ENCODE results near the gene IFI44.

The IFI44 gene

GRCh38 chr1:78658901-78659300 lies 9.3 kb downstream of the IFI44 start:
- Histone ChIP-seq H3K9me3 (ENCODE audit: insufficient read depth, low read length) (no peaks in the 10 kb centered on the region), H3K79me2 (ENCODE audit: low read length) (no peaks in the 10 kb centered on the region), H4K20me1 (ENCODE audit: insufficient read depth, low read length) (no peaks in the 10 kb centered on the region), H3K36me3 (replicated peaks; ENCODE audit: low read depth, low read length) (no peaks in the 10 kb centered on the region), H3K4me1 (ENCODE audit: low read length) (no peaks in the 10 kb centered on the region), H3K27me3 (ENCODE audit: low read depth, low read length) (no peaks in the 10 kb centered on the region), H3K9ac (ENCODE audit: low read length) (no peak overlapping the region), H3K4me2 (ENCODE audit: low read length) (no peak overlapping the region), H3K4me3 (ENCODE audit: low read length) (no peak overlapping the region), H3K27ac (ENCODE audit: low read length) (no peak overlapping the region), H2AFZ (ENCODE audit: low read depth, low read length) (no peak overlapping the region)
- TF ChIP-seq CTCF (IDR thresholded peaks at IDR 0.05; ENCODE audit: low read depth, low read length) (no peak), EZH2phosphoT487 (IDR thresholded peaks at IDR 0.05; ENCODE audit: low read depth) (no peak)

GRCh38 chr1:78663923-78664322 lies 14.3 kb downstream of the IFI44 start:
- Histone ChIP-seq H3K27me3 (ENCODE audit: low read depth, low read length) (no peaks in the 10 kb centered on the region), H3K4me2 (ENCODE audit: low read length) (no peak overlapping the region), H4K20me1 (ENCODE audit: insufficient read depth, low read length) (no peaks in the 10 kb centered on the region), H3K4me1 (ENCODE audit: low read length) (no peaks in the 10 kb centered on the region), H3K27ac (ENCODE audit: low read length) (no peak overlapping the region), H3K36me3 (replicated peaks; ENCODE audit: low read depth, low read length) (no peaks in the 10 kb centered on the region), H3K79me2 (ENCODE audit: low read length) (no peaks in the 10 kb centered on the region), H2AFZ (ENCODE audit: low read depth, low read length) (no peak overlapping the region), H3K9ac (ENCODE audit: low read length) (no peak overlapping the region), H3K9me3 (ENCODE audit: insufficient read depth, low read length) (no peaks in the 10 kb centered on the region), H3K4me3 (ENCODE audit: low read length) (no peak overlapping the region)
- no peak for TF ChIP-seq EZH2phosphoT487 (IDR thresholded peaks at IDR 0.05; ENCODE audit: low read depth)
- TF ChIP-seq CTCF (IDR thresholded peaks at IDR 0.05; ENCODE audit: low read depth, low read length): no peak

DNA sequence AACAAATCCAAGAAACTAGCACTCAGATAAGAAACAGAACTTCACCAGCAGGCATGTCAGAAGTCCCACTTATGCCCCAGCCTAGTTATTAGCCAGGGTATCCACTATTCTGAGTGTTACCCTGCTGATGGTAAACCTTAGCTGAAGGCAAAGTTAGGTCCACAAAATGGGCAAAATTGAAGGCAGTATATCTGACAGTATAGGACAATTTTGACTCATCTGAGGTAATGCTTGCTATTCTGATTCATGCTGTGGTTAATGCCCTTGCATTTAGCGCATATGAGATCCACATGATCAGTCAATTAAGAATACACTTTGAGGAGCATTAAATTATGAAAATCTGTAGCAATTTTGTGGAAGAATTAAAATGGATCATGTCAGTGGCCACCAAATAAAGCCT lies 15.1 kb downstream of the IFI44 start:
- H3K79me2 ChIP-seq (ENCODE audit: low read length): no peaks in the 10 kb centered on the region
- no peaks in the 10 kb centered on the region for H3K9me3 ChIP-seq (ENCODE audit: insufficient read depth, low read length)
- no peaks in the 10 kb centered on the region for H3K36me3 ChIP-seq (replicated peaks; ENCODE audit: low read depth, low read length)
- no peaks in the 10 kb centered on the region for H3K27me3 ChIP-seq (ENCODE audit: low read depth, low read length)
- no peak overlapping the region for H2AFZ ChIP-seq (ENCODE audit: low read depth, low read length)
- no peak overlapping the region for H3K27ac ChIP-seq (ENCODE audit: low read length)
- H3K4me3 ChIP-seq (ENCODE audit: low read length): no peak overlapping the region
- H3K9ac ChIP-seq (ENCODE audit: low read length): no peak overlapping the region
- H3K4me1 ChIP-seq (ENCODE audit: low read length): no peaks in the 10 kb centered on the region
- no peaks in the 10 kb centered on the region for H4K20me1 ChIP-seq (ENCODE audit: insufficient read depth, low read length)
- TF ChIP-seq CTCF (IDR thresholded peaks at IDR 0.05; ENCODE audit: low read depth, low read length) (no peak), EZH2phosphoT487 (IDR thresholded peaks at IDR 0.05; ENCODE audit: low read depth) (no peak)
- H3K4me2 ChIP-seq (ENCODE audit: low read length): no peak overlapping the region

- Histone ChIP-seq H3K36me3 (replicated peaks; ENCODE audit: low read depth, low read length) (no peaks in the 10 kb centered on the region), H4K20me1 (ENCODE audit: insufficient read depth, low read length) (no peaks in the 10 kb centered on the region), H3K9ac (ENCODE audit: low read length) (no peak overlapping the region), H3K4me1 (ENCODE audit: low read length) (no peaks in the 10 kb centered on the region), H3K79me2 (ENCODE audit: low read length) (no peaks in the 10 kb centered on the region), H2AFZ (ENCODE audit: low read depth, low read length) (no peak overlapping the region), H3K4me3 (ENCODE audit: low read length) (no peak overlapping the region), H3K27me3 (ENCODE audit: low read depth, low read length) (no peaks in the 10 kb centered on the region), H3K4me2 (ENCODE audit: low read length) (no peak overlapping the region), H3K9me3 (ENCODE audit: insufficient read depth, low read length) (no peaks in the 10 kb centered on the region), H3K27ac (ENCODE audit: low read length) (no peak overlapping the region)
- no peak for TF ChIP-seq EZH2phosphoT487 (IDR thresholded peaks at IDR 0.05; ENCODE audit: low read depth)
- no peak for TF ChIP-seq CTCF (IDR thresholded peaks at IDR 0.05; ENCODE audit: low read depth, low read length)
These were observed 16.2 kb downstream of the IFI44 start for GRCh38 chr1:78665809-78666208.

Data from OCI-LY3 (cell line).